Stimulated activated CD8-positive, alpha-beta memory T cell treated with anti-CD3 and anti-CD28 coated beads, Interleukin-7, amount 100 ng/mL, for 48 hours (primary cell): ENCODE data around the gene VWA5B1.
"Not testable (repeated sequence)": the region's sequence is repeated elsewhere in the genome, so short reads cannot be mapped to it uniquely, and the experiment has no call there.

ENCODE experiments used
- DNase-seq, 2 donors: peaks; one replicate each; pipeline ENCODE4 v3.0.0-alpha.2; 2020; ENCODE audit warnings: low read depth in 1 of 2; ENCODE audit errors: extremely low read depth in 1 of 2

The VWA5B1 gene

DNA sequence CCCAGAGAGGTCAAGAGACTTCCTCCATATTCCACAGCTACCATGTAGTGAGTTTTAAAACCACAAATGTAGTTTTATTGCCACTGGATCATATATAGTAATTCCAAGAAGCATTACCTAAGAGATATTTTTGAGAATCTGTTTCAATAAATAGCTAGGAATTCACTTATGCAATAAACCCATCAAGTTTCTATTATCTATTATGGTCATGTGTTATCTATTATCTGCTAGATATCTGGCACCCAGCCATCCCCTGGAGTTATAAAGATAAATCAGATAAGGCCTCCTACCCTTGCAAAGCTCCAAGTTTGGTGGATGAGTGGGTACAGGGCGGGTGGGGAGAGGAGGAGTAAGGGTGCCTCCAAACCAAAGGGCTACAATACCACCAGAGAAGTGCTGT, 10.3 kb upstream of the VWA5B1 start:
- DNase-seq: no peak

DNA sequence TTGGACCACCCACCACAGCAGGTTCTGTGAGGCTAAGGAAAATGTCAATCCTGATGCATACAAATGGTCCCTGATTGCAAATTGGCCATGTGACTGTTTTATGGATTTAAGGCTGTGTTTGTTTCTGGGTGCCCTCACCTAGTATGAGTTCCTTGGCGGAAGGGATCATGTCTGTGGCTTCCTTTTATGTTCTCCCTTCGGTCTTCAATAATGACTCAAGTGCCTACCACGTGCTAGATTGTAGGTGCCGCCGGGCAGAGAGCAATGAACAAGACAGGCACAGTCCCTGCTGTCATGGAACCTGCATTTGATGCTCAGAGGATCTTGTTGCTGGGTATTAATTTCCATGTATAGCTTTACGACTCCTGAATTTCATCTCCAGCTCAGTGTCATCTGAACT, 9.8 kb upstream of the VWA5B1 start:
- no peak for DNase-seq

DNA sequence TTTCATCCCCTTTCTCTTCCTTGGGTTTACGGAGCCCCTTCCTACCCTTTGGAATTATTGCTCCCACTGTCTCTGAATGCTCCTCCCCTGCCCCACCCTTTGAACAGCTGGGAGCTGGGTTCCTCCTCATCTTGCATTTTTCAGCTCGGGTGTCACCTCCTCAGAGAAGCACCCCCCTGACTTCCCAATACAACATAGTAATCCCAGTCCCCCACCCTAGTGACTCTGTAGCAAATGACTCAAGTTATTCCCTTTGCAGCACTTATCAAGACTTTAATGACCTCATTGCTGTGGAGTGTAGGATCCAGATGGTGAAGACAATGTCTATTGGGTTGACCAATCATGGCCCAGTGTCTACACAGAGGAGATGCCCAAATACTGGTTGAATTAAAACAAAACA, 8.9 kb upstream of the VWA5B1 start:
- DNase-seq: no peak

DNA sequence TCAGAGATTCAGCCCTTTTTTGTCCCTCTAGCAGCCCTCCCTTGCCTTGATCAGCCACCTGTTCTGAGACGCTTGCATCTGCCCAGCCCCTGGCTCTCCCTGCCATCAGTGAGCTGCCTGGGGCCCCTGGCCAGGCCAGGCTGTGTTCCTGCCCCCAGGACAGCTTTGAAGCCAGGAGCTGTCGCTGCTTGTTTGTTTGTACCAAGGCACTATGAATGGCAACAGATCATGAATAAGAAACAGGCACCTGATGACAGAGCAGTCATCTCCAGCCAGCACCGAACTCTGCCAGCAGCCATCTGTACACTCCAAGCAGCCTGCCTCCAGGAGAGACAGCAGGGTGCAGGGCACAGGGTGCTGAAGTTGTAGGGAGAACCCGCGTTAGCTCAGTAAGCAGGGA, 8.1 kb upstream of the VWA5B1 start:
- no peak for DNase-seq

DNA sequence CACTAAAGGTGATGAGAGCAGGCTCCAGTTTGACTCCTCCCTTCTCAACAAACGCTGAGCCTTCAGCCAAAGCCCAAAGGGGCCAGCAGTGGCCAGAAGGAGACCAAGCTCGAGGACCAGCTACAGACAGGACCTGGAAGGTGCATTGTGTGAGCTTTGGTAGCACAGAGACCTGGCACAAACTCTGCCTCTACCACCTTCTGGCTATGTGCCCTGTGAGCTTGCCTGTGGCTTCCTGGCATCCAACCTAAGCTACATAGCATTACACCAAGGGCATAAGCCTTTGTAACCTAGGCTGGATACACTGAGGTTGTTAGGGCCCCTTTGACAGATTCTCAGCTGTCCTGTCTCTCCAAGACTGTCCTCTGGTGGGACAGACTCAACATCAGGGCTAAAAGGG, 6.6 kb upstream of the VWA5B1 start:
- no peak for DNase-seq

DNA sequence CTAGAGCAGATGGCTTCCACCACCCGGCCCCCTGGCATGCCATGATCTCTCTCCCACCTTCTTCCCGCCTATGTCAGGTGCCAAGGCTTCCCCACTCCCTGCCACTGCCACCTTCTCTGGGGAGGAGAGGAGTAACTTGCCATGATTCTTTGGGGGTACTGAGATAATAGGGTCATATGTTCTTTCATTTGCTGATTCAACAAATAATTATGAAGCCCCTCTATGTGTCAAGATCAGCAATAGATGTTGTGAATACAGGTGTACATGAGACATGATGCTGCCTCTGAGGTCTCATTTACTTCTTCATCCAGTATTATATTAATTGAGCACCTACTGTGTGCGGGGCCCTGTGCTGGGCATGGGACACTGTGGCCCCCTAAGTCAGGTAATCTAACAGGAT, 6.0 kb upstream of the VWA5B1 start:
- no peak for DNase-seq

DNA sequence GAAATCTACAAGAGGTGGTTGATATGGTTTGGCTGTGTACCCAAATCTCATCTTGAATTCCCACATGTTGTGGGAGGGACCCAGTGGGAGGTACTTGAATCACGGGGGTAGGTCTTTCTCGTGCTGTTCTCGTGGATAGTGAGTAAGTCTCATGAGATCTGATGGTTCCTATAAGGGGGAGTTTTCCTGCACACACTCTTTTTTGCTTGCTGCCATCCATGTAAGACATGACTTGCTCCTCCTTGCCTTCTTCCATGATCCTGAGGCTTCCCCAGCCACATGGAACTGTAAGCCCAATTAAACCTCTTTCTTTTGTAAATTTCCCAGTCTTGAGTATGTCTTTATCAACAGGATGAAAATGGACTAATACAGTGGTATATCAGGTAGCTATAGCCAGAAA, 5.2 kb upstream of the VWA5B1 start:
- DNase-seq: no peak

DNA sequence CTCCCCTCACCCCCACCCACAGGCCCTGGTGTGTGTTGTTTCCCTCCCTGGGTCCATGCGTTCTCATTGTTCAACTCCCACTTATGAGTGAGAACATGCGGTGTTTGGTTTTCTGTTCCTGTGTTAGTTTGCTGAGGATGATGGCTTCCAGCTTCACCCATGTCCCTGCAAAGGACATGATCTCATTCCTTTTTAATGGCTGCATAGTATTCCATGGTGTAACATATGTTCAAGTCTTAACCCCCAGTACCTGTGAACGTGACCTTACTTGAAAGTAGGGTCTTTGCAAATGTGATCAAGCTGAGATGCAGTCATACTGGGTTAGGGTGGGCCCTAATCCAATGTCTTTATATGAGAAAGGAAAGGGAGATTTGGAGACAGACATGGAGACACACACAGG, 3.0 kb upstream of the VWA5B1 start:
- not testable (repeated sequence) for DNase-seq

DNA sequence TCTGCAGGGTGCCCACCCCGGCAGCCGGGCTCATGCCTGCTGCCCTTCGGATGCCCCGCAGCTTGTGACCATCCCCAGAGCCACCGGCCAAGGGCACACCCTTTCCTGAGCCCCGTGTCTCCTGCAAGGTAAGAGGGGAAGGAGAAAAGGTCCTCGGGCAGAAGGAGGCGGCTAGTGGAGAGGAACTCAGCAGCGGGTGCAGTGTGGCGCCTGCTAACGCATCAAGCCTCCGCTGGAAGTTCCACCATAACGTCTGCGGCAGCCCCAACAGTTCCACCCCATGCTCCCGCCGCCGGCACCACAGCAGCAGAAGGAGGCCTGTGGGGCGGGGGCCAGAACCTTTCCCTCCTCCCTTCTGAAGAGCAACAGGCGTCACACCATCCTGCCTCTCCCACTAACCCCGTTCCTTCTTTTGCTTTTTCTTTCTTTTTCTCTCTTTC, 990 bp downstream of the VWA5B1 start:
- no peak for DNase-seq

DNA sequence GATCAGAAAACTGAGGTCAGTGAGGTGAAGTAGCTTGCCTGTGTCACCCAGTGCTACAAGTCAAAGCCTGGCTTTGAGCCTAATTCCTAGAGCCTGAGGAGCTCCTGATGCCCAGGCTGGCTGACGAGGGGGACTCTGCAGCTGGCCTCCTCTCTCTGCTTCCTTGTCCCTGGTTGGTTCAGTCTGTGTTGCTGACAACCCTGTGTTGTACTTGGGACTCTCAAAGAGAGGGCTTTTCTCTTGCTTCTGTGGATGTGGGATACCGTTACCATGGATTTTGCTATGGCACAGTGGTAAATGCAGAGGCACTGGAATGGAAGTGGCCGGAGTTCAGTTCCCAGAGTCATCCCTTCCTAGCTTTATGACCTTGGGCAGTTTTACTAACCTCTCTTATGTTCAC, 8.0 kb downstream of the VWA5B1 start:
- no peak for DNase-seq

DNA sequence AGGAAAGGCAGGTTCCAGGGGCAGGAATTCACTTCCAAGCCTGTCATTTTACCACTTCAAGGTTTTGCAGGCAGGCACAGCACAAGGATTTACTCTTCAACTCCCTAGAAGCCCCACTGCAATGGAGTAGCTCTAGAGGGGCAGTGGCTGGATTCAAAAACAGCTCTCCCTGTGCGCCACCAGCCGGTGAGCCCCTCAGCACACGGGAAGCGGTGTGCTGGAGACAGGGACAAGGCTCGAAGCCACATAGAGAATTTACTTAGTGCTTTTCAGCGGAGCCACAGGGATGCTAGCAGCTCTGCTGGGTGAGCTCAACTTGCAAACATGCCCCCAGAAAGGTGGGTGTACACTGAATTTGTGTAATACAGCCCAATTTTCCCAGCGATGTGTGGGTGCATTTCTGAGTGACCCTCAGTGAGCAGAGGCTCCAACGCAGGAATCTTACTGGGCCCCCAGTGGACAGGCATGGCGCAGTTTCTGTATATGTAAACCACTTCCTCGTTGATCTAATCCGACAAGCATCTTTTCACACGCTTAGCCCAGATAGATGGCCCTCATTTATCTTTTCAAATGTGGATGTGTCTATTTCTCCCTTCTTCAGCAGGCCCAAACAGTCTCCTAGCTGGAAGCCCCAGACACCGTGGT, 10.9 kb downstream of the VWA5B1 start:
- no peak for DNase-seq

DNA sequence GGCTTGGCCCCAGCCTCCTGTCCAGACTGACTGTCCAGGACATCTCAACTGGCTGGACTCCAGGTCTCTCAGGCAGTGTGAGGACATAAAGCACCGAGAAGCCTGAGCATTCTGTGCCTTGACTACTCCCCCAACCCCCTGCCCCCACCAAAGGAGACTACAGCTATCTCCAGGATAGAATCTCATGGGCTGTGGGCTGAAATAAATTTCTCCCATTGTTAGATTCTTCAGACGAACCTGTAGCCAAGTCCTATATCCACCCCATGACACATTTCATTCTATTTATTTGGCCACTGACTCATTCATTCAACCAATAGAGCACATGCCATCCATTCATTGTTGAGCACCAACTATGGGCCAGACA, 11.4 kb downstream of the VWA5B1 start:
- DNase-seq: no peak

DNA sequence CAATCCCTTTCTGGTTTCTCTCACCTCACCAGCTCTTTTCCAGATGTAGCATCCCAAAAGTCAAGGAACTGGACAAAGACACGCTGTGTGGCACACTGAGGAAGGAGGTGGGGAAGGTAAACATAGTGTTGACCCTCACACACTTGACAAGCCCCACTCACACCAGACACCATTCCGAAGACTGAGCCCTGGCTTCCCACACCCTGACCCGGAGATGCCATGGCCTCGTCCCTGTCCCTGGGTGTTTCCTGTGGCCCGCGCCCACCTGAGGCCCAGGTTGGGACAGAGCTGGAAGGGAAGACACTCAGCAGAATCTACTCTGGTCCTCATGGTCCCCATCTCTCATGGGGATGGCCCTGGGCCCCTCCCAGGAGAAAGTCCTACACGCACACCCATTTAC, 16.4 kb downstream of the VWA5B1 start:
- DNase-seq: no peak

DNA sequence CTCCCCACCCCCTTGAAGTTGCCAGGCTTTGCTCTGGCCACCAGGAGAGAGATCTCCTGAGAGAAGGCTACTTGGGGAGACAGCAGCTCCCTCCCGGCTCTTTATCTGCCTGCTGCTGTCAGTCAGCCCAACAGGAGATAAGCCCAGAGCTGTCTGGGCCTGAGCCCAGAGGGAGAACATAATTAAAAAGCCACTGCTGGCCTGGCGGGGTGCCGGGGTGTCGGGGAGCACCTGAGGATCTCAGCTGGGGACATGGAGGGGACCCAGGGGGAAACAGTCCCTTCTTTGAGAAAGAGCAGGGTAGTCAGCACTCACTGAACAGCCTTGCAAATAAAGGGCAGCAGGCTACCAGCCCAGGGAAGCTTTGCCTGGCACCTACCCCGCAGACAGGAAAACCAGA, 17.9 kb downstream of the VWA5B1 start:
- no peak for DNase-seq

DNA sequence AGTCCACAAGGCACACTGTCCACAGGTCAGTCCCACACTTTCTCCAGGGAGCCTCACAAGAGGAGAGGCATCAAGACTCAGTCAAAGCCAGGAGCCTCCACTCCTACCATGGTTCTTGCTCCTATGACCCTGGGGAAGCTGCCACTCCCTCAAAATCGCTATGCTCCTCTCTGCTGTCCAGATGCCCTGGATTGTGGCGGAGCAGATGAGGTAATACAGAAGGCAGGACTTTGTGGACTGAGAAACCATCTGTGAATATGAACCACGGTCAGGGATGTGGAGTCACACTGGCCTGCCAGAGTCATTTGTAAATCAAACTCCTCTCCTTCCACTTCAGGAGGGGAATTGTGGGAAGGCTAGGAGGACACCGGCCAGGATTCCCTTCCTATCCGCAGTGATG, 20.6 kb downstream of the VWA5B1 start:
- no peak for DNase-seq

DNA sequence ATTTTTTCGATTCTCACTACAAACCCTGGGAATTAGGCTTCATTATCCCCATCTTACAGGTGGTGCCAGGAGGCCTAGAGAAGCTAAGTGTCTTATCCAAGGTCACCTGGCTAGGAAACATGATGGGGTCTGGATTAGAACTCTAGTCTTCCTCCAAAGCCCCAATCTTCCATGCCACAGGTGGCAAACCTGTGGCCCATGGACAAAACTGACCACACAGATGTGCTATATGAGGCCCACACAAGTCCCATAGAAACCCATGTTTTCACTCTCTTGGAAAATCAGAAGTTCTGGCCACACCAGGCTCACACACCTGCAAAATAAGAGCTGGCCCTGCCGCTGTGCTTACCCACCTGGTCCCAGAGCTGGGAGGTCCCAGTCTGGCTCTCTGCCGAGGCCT, 21.6 kb downstream of the VWA5B1 start:
- DNase-seq: no peak

DNA sequence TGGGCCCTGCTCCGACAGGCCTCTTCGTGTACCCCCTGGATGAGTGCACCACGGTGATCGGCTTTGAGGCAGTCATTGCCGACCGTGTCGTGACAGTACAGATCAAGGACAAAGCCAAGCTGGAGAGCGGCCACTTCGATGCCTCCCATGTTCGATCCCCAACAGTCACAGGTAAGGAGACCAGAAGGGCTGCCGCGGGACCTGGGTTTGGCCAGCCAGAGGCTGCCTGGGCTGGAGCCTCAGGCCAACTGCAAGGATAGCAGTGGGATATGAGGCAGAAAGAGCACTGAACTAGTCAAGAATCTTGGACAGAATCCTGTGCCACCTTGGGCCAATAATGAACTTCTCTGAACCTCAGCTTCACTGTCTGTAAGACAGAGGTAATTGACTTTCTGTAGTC, 22.1 kb downstream of the VWA5B1 start:
- no peak for DNase-seq

DNA sequence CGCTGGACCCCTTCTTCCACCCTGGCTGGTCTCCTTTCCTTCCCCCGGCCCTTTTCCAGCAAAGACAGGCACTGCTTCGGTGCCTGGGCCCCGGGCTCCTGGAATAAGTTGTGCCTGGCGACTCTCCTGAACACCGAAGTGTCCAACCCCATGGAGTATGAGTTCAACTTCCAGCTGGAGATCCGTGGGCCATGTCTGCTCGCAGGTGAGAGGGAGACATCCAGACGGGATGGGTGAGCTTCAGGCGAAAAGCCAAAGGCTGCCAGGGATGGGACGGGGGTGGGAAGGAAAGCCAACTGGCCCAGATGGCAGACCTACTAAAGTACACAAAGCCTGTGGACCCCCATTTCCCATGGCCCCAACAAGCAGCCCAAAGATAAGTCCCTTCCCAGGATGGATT, 26.8 kb downstream of the VWA5B1 start:
- DNase-seq: no peak

DNA sequence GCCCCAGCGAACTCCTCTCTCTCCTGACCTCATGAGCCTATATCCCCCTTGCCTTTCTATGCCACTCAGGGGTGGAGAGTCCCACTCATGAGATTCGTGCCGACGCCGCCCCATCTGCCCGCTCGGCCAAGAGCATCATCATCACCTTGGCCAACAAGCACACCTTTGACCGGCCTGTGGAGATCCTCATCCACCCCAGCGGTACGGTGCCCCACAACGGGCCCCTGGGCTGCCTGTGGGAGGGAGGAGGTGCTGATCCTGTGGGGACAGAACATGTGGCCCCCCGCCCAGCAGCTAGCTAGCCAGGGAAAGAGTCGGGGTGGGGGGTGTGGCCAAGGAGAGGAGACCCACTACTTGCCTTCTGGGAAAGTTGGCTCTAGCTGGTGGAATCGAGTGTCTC, 27.8 kb downstream of the VWA5B1 start:
- no peak for DNase-seq

DNA sequence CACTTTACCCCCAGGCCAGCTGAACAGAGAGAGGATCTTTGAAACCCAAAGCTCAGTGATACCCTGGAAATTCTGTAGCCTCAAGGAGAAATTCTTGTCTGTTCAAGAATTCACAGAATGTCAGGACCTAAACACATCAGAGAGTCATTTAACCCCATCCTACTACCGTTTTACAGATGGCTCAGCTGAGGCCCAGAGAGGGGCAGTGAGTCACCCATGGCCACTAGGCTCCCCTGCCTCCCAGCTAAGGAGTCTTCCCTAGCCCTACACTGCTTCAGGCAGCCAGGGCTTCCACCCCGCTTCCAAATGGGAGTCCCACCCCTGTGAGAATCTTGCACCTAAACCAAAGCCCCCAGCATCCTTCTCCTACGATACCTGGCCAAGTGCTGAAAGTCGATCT, 28.3 kb downstream of the VWA5B1 start:
- DNase-seq: no peak

DNA sequence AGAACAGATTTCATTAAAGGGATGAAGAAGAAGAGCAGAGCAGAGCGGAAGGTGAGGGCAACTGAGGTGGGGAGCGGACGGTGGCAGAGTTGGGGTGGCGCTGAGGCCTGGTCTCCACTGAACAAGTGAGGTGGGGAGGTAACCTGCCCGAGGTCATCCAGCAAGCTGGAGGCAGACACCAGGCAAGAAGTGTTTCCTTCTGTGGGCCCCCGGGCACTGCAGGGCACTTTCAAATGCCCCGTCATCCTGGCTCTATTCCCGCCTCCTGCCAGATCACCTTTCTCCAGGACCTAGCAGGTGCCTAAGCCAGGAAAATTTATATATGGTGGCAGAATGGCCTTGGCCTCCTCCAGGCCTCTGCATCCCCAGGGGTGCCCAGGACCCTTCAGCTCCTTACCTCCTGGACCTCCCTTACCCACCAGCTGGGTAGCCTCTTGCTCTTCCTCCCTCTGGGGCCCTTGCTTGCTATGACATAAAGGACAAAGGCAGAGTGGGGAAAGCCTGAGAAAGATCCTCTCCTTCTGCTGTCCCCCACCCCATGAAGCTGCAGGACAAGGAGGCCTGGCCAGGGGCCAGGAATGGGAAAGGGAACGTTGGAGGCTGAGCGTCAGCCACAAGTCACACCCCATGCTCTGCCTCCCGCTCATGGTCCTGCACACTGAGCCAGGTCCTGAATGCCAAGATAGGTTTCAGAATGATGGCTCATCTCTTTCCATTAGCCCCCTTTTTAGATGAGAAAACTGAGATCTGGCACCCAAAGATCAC, 29.0 kb downstream of the VWA5B1 start:
- no peak for DNase-seq

DNA sequence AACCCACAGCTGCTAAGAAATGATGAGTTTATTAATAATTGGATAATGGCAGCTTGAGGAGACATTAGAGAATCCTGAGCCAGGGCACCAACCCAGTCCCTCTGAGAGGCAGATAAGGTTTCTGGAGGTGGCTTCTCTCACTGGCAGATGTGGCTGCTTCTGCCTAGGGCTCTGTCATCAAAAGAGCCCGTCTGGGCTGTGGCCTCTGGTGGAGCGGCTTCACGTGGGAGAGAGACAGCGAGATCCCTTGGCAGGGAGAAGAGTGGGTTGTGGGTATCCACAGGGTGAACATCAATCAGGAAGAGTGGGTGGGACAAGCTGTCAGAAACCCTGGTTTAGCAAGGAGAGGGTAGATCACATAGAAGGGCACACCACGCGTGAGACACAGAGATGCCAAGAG, 30.0 kb downstream of the VWA5B1 start:
- no peak for DNase-seq

DNA sequence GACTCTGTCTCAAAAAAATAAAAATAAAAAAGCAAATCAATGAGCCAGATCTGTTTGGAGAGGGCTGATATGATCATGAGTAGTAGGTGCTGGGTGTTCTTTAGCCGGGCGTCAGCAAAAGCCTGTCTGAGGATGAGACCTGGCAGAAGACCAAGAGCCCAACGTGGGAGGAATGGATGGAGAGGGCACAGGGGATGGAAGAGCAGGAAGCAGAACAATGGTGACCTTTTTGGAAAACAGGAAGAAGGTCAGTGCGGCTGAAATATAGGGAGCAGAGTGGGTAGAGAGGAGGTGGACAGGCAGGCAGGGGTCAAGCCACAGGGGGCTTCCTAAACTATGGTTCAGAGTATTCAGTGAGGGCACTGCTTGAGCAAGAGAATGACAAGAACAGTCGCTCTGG, 30.9 kb downstream of the VWA5B1 start:
- no peak for DNase-seq
